ENCODE data around the gene STRA6. TPM values are rescaled to one million over a fixed set of nuclear protein-coding genes. Genes with fewer than 3 reads are reported as not detected.

STRA6 gene
- total RNA-seq, 2 experiments from 2014 or later = not detected

GRCh38 chr15:74134387-74135027, 68.1 kb downstream of the STRA6 start:
- H3K4me3 ChIP-seq (ENCODE audit: low read depth, low read length, poor library complexity, severe bottlenecking) = no peak overlapping the region
- POLR2A ChIA-PET = no interaction called here
- no peak for TF ChIP-seq EZH2phosphoT487 (IDR thresholded peaks at IDR 0.05; ENCODE audit: borderline replicate concordance, low read depth, low read length)
- TF ChIP-seq CTCF (conservative IDR thresholded peaks at IDR 0.05; ENCODE audit: low read length) = peak; percentile 37
- no peaks in the 10 kb centered on the region for H3K4me1 ChIP-seq (ENCODE audit: insufficient read depth, low read length, poor library complexity, severe bottlenecking)
- CTCF ChIA-PET (ENCODE audit: unreplicated experiment) = no interaction called here
- BruUV-seq (replicated peaks) = no TSS peak
- H3K9me3 ChIP-seq (ENCODE audit: low read length) = no peaks in the 10 kb centered on the region
- no peaks in the 10 kb centered on the region for H4K20me1 ChIP-seq (ENCODE audit: insufficient read depth, low read length)
- intact Hi-C loops (cut with micrococcal nuclease; ENCODE audit: unreplicated experiment) = no loop called here
- no peaks in the 10 kb centered on the region for H3K36me3 ChIP-seq (ENCODE audit: insufficient read depth, low read length)
- H3K27ac ChIP-seq (ENCODE audit: low read depth, low read length, poor library complexity, severe bottlenecking) = no peak overlapping the region
- DNase-seq (ENCODE audit: low spot score) = no peak
- no peak overlapping the region for H3K4me2 ChIP-seq (ENCODE audit: low read length)
- H3K79me2 ChIP-seq (ENCODE audit: insufficient read depth, low read depth, low read length) = no peaks in the 10 kb centered on the region
- no peaks in the 10 kb centered on the region for H3K9me2 ChIP-seq (ENCODE audit: insufficient read depth, low read length)
- H2AFZ ChIP-seq (ENCODE audit: low read length) = no peak overlapping the region

- Histone ChIP-seq H3K79me2 (ENCODE audit: insufficient read depth, low read depth, low read length) (no peaks in the 10 kb centered on the region), H3K4me1 (ENCODE audit: insufficient read depth, low read length, poor library complexity, severe bottlenecking) (no peaks in the 10 kb centered on the region), H3K36me3 (ENCODE audit: insufficient read depth, low read length) (no peaks in the 10 kb centered on the region), H3K4me2 (ENCODE audit: low read length) (no peak overlapping the region), H3K4me3 (ENCODE audit: low read depth, low read length, poor library complexity, severe bottlenecking) (no peak overlapping the region), H3K27ac (ENCODE audit: low read depth, low read length, poor library complexity, severe bottlenecking) (no peak overlapping the region), H3K9me3 (ENCODE audit: low read length) (no peaks in the 10 kb centered on the region), H4K20me1 (ENCODE audit: insufficient read depth, low read length) (no peaks in the 10 kb centered on the region), H2AFZ (ENCODE audit: low read length) (no peak overlapping the region), H3K9me2 (ENCODE audit: insufficient read depth, low read length) (no peaks in the 10 kb centered on the region)
- CTCF ChIA-PET (ENCODE audit: unreplicated experiment) = no interaction called here
- BruUV-seq (replicated peaks) = no TSS peak
- no peak for DNase-seq (ENCODE audit: low spot score)
- POLR2A ChIA-PET = interaction anchor here (0.6 kb wide), 1 partner anchor 328 kb away, joined by 3 read pairs; no protein-coding TSS in a partner anchor
- no peak for TF ChIP-seq CTCF (conservative IDR thresholded peaks at IDR 0.05; ENCODE audit: low read length)
- TF ChIP-seq EZH2phosphoT487 (IDR thresholded peaks at IDR 0.05; ENCODE audit: borderline replicate concordance, low read depth, low read length) = no peak
- intact Hi-C loops (cut with micrococcal nuclease; ENCODE audit: unreplicated experiment) = no loop called here
Measured at GRCh38 chr15:74133694-74134386, 68.7 kb downstream of the STRA6 start.

Measured in OCI-LY7 (cell line).